PFSK-1 (cell line): ENCODE results near the gene RTN4RL1.

Experiments used
- FOXP2 ChIP-seq: optimal IDR thresholded peaks from 2 replicates; pipeline ENCODE3; 2011; ENCODE audit warnings: borderline replicate concordance, control low read depth, inconsistent platforms; ENCODE audit not compliant: insufficient read depth; ENCODE audit errors: extremely low read length, extremely low read depth
- POLR2AphosphoS5 ChIP-seq: IDR thresholded peaks from 2 replicates; pipeline ENCODE4 v1.6.1; 2012; ENCODE audit warnings: low read depth, mild to moderate bottlenecking, control low read depth, low read length, moderate library complexity
- REST ChIP-seq, 2 experiments: IDR thresholded peaks; 2 replicates each; pipeline versions ENCODE4 v1.6.1 to v1.8.0; 2011 to 2012; ENCODE audit warnings: low read depth in 2 of 2, low read length in 2 of 2, control low read depth in 1 of 2, inconsistent platforms in 1 of 2, mild to moderate bottlenecking in 1 of 2, moderate library complexity in 1 of 2; ENCODE audit not compliant: insufficient read depth in 1 of 2
- SIN3A ChIP-seq: IDR thresholded peaks from 2 replicates; pipeline ENCODE4 v1.6.1; 2012; ENCODE audit warnings: mild to moderate bottlenecking, low read length, moderate library complexity, borderline replicate concordance; ENCODE audit not compliant: insufficient read depth
- TAF1 ChIP-seq: IDR thresholded peaks from 2 replicates; pipeline ENCODE4 v1.6.1; 2012; ENCODE audit warnings: low read length, control low read depth, borderline replicate concordance; ENCODE audit not compliant: insufficient read depth

GRCh38 chr17:1953831-1954230 is 71.3 kb downstream of the RTN4RL1 start:
- TF ChIP-seq TAF1: no peak
- no peak for TF ChIP-seq POLR2AphosphoS5
- TF ChIP-seq REST (IDR thresholded peaks at IDR 0.05; ENCODE audit: insufficient read depth in 1 of 2, low read depth in 2 of 2, low read length in 2 of 2): no peak
- TF ChIP-seq SIN3A: no peak
- no peak for TF ChIP-seq FOXP2
